Epithelial cell of esophagus (primary cell): Measurements from ENCODE around the gene INSM1.

ENCODE experiments used
- DNase-seq: peaks from one replicate; pipeline ENCODE4 v3.0.0; 2010; ENCODE audit warnings: low read depth
- H3K4me3 ChIP-seq: 2 replicates; pipeline ENCODE4 v1.5.1; 2011; ENCODE audit warnings: mild to moderate bottlenecking, low read length, control low read depth
- CTCF ChIP-seq: IDR thresholded peaks from 2 replicates; pipeline ENCODE4 v1.5.1; 2011; ENCODE audit warnings: low read depth, mild to moderate bottlenecking, low read length, control low read depth, inconsistent platforms; ENCODE audit not compliant: insufficient read depth; ENCODE audit errors: missing control alignments

Gene INSM1

GRCh38 chr20:20329564-20329963 lies 38.3 kb upstream of the INSM1 start:
- DNase-seq, result no peak
- no peak for TF ChIP-seq CTCF
- no peak overlapping the region for H3K4me3 ChIP-seq

GRCh38 chr20:20331156-20331555 lies 36.7 kb upstream of the INSM1 start:
- no peak overlapping the region for H3K4me3 ChIP-seq
- DNase-seq, result no peak
- no peak for TF ChIP-seq CTCF

- H3K4me3 ChIP-seq, result no peak overlapping the region
- no peak for DNase-seq
- no peak for TF ChIP-seq CTCF
Observed at GRCh38 chr20:20331817-20332216, 36.1 kb upstream of the INSM1 start.

- no peak for TF ChIP-seq CTCF
- no peak for DNase-seq
- no peak overlapping the region for H3K4me3 ChIP-seq
Observed at GRCh38 chr20:20333866-20334265, 34.0 kb upstream of the INSM1 start.

- DNase-seq, result no peak
- no peak for TF ChIP-seq CTCF
- no peak overlapping the region for H3K4me3 ChIP-seq
Observed at GRCh38 chr20:20334489-20334888, 33.4 kb upstream of the INSM1 start.

GRCh38 chr20:20338133-20338730 lies 29.7 kb upstream of the INSM1 start:
- no peak for TF ChIP-seq CTCF
- DNase-seq, result no peak
- no peak overlapping the region for H3K4me3 ChIP-seq

GRCh38 chr20:20340443-20340842 lies 27.5 kb upstream of the INSM1 start:
- no peak for DNase-seq
- H3K4me3 ChIP-seq, result no peak overlapping the region
- no peak for TF ChIP-seq CTCF
